HepG2 (cell line): Measurements from ENCODE around the gene ZDHHC16. TPM values are rescaled to one million over a fixed set of nuclear protein-coding genes. Genes with fewer than 3 reads are reported as not detected.
A peak's percentile ranks its signal among the peaks of the same experiment; 100 is the strongest.

ENCODE experiments used
- ATAD3A ChIP-seq: sonication (generic); formaldehyde crosslinking; IDR thresholded peaks from 2 replicates; pipeline ENCODE4 v1.4.0; 2020; ENCODE audit warnings: missing genetic modification reagents
- CBFB ChIP-seq: sonication (generic); formaldehyde crosslinking; IDR thresholded peaks from 2 replicates; pipeline ENCODE4 v1.4.0; 2020; ENCODE audit warnings: missing genetic modification reagents
- CCDC6 ChIP-seq: sonication (generic); formaldehyde crosslinking; IDR thresholded peaks from 2 replicates; pipeline ENCODE4 v1.8.1; 2022; ENCODE audit warnings: mild to moderate bottlenecking, missing genetic modification reagents, moderate library complexity
- FOXJ3 ChIP-seq: sonication (generic); formaldehyde crosslinking; IDR thresholded peaks from 2 replicates; pipeline ENCODE4 v1.4.0; 2020; ENCODE audit warnings: missing genetic modification reagents, mild to moderate bottlenecking, borderline replicate concordance
- HNRNPK ChIP-seq: fragments of 200-400 bp; formaldehyde crosslinking; IDR thresholded peaks from 2 replicates; pipeline ENCODE4 v1.6.1; 2018; ENCODE audit warnings: low read length, low read depth, moderate library complexity, mild to moderate bottlenecking; ENCODE audit not compliant: poor library complexity, severe bottlenecking
- HOXD1 ChIP-seq: sonication (generic); formaldehyde crosslinking; IDR thresholded peaks from 2 replicates; pipeline ENCODE4 v1.5.0; 2020; ENCODE audit warnings: missing genetic modification reagents
- JDP2 ChIP-seq: sonication (generic); formaldehyde crosslinking; IDR thresholded peaks from 2 replicates; pipeline ENCODE4 v1.8.1; 2022; ENCODE audit warnings: missing genetic modification reagents, borderline replicate concordance
- KAT7 ChIP-seq: IDR thresholded peaks from 2 replicates; pipeline ENCODE4 v1.6.1; 2018; ENCODE audit warnings: borderline replicate concordance, missing compliant biosample characterization
- KLF12 ChIP-seq: sonication (generic); formaldehyde crosslinking; IDR thresholded peaks from 2 replicates; pipeline ENCODE4 v1.4.0; 2020; ENCODE audit warnings: missing genetic modification reagents, borderline replicate concordance
- POLR2AphosphoS2 ChIP-seq: IDR thresholded peaks from 2 replicates; pipeline ENCODE4 v1.6.1; 2011; ENCODE audit warnings: low read depth, low read length, improper control_type of control experiment
- RARA ChIP-seq: IDR thresholded peaks from 2 replicates; pipeline ENCODE4 v1.6.1; 2016; ENCODE audit warnings: missing genetic modification reagents, missing compliant biosample characterization
- RBM22 ChIP-seq: fragments of 200-400 bp; formaldehyde crosslinking; optimal IDR thresholded peaks from 2 replicates; pipeline ENCODE3; 2017; ENCODE audit warnings: mild to moderate bottlenecking, low read length, moderate library complexity
- RELA ChIP-seq: sonication (generic); formaldehyde crosslinking; IDR thresholded peaks from 2 replicates; pipeline ENCODE4 v1.4.0; 2020; ENCODE audit warnings: missing genetic modification reagents
- RFXAP ChIP-seq: sonication (generic); formaldehyde crosslinking; IDR thresholded peaks from 2 replicates; pipeline ENCODE4 v1.4.0; 2020; ENCODE audit warnings: missing genetic modification reagents, borderline replicate concordance
- SALL1 ChIP-seq: sonication (generic); formaldehyde crosslinking; IDR thresholded peaks from 2 replicates; pipeline ENCODE4 v1.8.0; 2022; ENCODE audit warnings: mild to moderate bottlenecking, missing genetic modification reagents
- SETDB1 ChIP-seq: sonication (generic); formaldehyde crosslinking; IDR thresholded peaks from 2 replicates; pipeline ENCODE4 v1.5.1; 2020; ENCODE audit warnings: missing genetic modification reagents, mild to moderate bottlenecking, borderline replicate concordance
- SUZ12 ChIP-seq: fragments of 150-350 bp; IDR thresholded peaks from 2 replicates; pipeline ENCODE4 v1.6.1; 2014; ENCODE audit warnings: low read depth, low read length
- TCF7L2 ChIP-seq: IDR thresholded peaks from 2 replicates; pipeline ENCODE4 v1.6.1; 2011; ENCODE audit warnings: mild to moderate bottlenecking, low read depth, low read length, moderate library complexity
- TSC22D2 ChIP-seq: sonication (generic); formaldehyde crosslinking; IDR thresholded peaks from 2 replicates; pipeline ENCODE4 v1.5.1; 2020; ENCODE audit warnings: missing genetic modification reagents, mild to moderate bottlenecking, borderline replicate concordance
- ZIK1 ChIP-seq: sonication (generic); formaldehyde crosslinking; IDR thresholded peaks from 2 replicates; pipeline ENCODE4 v1.5.0; 2020; ENCODE audit warnings: mild to moderate bottlenecking, low read depth, missing genetic modification reagents, borderline replicate concordance
- ZKSCAN5 ChIP-seq: sonication (generic); formaldehyde crosslinking; IDR thresholded peaks from 2 replicates; pipeline ENCODE4 v1.5.1; 2020; ENCODE audit warnings: mild to moderate bottlenecking, missing genetic modification reagents
- ZNF382 ChIP-seq: sonication (generic); formaldehyde crosslinking; IDR thresholded peaks from 2 replicates; pipeline ENCODE4 v1.5.0; 2020; ENCODE audit warnings: missing genetic modification reagents, mild to moderate bottlenecking, borderline replicate concordance
- ZNF432 ChIP-seq: sonication (generic); formaldehyde crosslinking; IDR thresholded peaks from 2 replicates; pipeline ENCODE4 v1.5.0; 2020; ENCODE audit warnings: missing genetic modification reagents, mild to moderate bottlenecking, borderline replicate concordance
- ZNF598 ChIP-seq: sonication (generic); formaldehyde crosslinking; IDR thresholded peaks from 2 replicates; pipeline ENCODE4 v1.5.1; 2020; ENCODE audit warnings: mild to moderate bottlenecking, missing genetic modification reagents, borderline replicate concordance
- ZNF878 ChIP-seq: sonication (generic); formaldehyde crosslinking; IDR thresholded peaks from 2 replicates; pipeline ENCODE4 v1.8.1; 2023; ENCODE audit warnings: mild to moderate bottlenecking, missing genetic modification reagents, moderate library complexity
- polyA plus RNA-seq, 8 experiments: library from polyadenylated mRNA; depleted of rRNA in 3 of 8; stranded (reverse) in 7 of 8; unstranded in 1 of 8; fragments of >200 nt; fragmentation: Illumina TruSeq in 4 of 8; extraction: Trizol in 4 of 8; gene quantifications; 2 replicates each; pipeline versions ENCODE4 v1.2.1 to v1.2.3, GENCODE V29; 2011 to 2016; ENCODE audit warnings: low read depth in 4 of 8, missing spikeins in 1 of 8, mixed read lengths in 1 of 8; ENCODE audit not compliant: insufficient read depth in 1 of 8
- total RNA-seq, 5 experiments: library from RNA; depleted of rRNA; stranded (reverse); fragments of >200 nt; fragmentation: Illumina TruSeq; extraction: Trizol; gene quantifications; 2 replicates each; pipeline ENCODE4 v1.2.3, GENCODE V29; 2016; ENCODE audit warnings: low read depth in 1 of 5
- TF ChIP-seq, protein P1 (sequence below): sonication (generic); formaldehyde crosslinking; IDR thresholded peaks from 2 replicates; pipeline ENCODE4 v1.4.0; 2020; ENCODE audit warnings: mild to moderate bottlenecking, missing genetic modification reagents
- TF ChIP-seq, protein P2 (sequence below): sonication (generic); formaldehyde crosslinking; IDR thresholded peaks from 2 replicates; pipeline ENCODE4 v1.5.0; 2020; ENCODE audit warnings: mild to moderate bottlenecking, missing genetic modification reagents

Gene ZDHHC16
- total and polyA plus RNA-seq, 2 of the 13 experiments (the other 11 are each of a cell fraction or from before 2014, with no cell fraction given): 40.8 to 41.8 TPM

DNA sequence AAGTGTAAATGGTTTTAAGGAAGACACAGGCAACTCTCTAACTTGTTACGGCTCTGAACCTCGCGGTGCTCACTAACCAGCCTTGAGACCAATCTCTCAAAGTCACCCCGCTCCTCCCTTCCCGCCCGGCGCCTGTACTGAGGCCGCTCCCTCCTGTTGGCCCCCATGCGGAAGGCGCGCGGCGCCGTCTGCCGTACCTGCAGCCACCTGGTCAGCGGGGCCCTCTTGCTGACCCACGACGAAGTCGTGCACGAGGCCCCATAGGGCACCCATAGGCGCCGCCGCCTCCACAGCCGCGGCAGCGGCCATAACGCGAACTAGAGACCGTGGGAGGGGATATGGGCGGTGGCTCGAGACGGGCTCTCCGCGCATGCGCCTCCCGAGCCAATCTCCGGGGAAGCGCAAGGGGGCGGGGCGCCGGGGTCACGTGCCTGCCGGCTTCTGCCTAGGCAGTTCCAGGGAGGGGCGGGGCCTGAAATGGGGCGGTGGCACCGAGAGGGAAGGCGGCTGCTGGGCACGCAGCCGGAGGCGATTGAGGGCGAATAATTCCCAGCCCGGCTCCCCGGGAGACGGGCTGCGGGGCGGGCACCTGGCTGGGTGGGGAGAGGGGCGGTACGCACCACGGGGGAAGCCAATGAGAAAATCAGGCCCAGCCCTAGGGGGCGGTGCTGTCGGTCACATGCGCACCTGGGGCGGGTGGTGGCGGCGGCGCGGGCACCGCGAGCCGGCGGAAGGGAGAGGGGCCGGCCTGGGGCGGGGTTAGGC is 52.3 kb downstream of the ZDHHC16 start, which contains the start of gene MMS19 (continued):
- TF ChIP-seq, protein P1, sequence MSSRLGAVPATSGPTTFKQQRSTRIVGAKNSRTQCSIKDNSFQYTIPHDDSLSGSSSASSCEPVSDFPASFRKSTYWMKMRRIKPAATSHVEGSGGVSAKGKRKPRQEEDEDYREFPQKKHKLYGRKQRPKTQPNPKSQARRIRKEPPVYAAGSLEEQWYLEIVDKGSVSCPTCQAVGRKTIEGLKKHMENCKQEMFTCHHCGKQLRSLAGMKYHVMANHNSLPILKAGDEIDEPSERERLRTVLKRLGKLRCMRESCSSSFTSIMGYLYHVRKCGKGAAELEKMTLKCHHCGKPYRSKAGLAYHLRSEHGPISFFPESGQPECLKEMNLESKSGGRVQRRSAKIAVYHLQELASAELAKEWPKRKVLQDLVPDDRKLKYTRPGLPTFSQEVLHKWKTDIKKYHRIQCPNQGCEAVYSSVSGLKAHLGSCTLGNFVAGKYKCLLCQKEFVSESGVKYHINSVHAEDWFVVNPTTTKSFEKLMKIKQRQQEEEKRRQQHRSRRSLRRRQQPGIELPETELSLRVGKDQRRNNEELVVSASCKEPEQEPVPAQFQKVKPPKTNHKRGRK (CRISPR knock-in tag): no peak
- TF ChIP-seq SETDB1 (CRISPR knock-in tag) (no peak), KAT7 (CRISPR knock-in tag) (peak; percentile 72; the same call in 1 of the 2 replicates), ATAD3A (no peak), CCDC6 (CRISPR knock-in tag) (peak; percentile 74; the same call in 1 of the 2 replicates), ZNF878 (CRISPR knock-in tag) (no peak), SALL1 (CRISPR knock-in tag) (peak; percentile 66; the same call in 1 of the 2 replicates), ZNF382 (CRISPR knock-in tag) (no peak), RFXAP (CRISPR knock-in tag) (no peak; the same call in 1 of the 2 replicates), ZNF598 (peak; percentile 80; the same call in 1 of the 2 replicates), POLR2AphosphoS2 (no peak), RBM22 (no peak), HNRNPK (peak; percentile 49), HOXD1 (CRISPR knock-in tag) (0 out of 2 replicates have a peak, but pooled peaks have one; percentile 17), ZNF432 (CRISPR knock-in tag) (no peak), RARA (CRISPR knock-in tag) (peak; percentile 24; the same call in 1 of the 2 replicates), TSC22D2 (CRISPR knock-in tag) (peak; percentile 56; the same call in 1 of the 2 replicates), CBFB (CRISPR knock-in tag) (peak; percentile 34; the same call in 1 of the 2 replicates), FOXJ3 (CRISPR knock-in tag) (no peak), JDP2 (no peak), ZKSCAN5 (CRISPR knock-in tag) (no peak), RELA (0 out of 2 replicates have a peak, but pooled peaks have one; percentile 38), TCF7L2 (no peak), ZIK1 (no peak; the same call in 1 of the 2 replicates), SUZ12 (no peak), KLF12 (CRISPR knock-in tag) (peak; percentile 87)
- TF ChIP-seq, protein P2, sequence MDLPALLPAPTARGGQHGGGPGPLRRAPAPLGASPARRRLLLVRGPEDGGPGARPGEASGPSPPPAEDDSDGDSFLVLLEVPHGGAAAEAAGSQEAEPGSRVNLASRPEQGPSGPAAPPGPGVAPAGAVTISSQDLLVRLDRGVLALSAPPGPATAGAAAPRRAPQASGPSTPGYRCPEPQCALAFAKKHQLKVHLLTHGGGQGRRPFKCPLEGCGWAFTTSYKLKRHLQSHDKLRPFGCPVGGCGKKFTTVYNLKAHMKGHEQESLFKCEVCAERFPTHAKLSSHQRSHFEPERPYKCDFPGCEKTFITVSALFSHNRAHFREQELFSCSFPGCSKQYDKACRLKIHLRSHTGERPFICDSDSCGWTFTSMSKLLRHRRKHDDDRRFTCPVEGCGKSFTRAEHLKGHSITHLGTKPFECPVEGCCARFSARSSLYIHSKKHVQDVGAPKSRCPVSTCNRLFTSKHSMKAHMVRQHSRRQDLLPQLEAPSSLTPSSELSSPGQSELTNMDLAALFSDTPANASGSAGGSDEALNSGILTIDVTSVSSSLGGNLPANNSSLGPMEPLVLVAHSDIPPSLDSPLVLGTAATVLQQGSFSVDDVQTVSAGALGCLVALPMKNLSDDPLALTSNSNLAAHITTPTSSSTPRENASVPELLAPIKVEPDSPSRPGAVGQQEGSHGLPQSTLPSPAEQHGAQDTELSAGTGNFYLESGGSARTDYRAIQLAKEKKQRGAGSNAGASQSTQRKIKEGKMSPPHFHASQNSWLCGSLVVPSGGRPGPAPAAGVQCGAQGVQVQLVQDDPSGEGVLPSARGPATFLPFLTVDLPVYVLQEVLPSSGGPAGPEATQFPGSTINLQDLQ (CRISPR knock-in tag): no peak
